Heart left ventricle (tissue), 16 donors: ENCODE data around the gene FOXP4. TPM values are rescaled to one million over a fixed set of nuclear protein-coding genes. Genes with fewer than 3 reads are reported as not detected.

Source experiments
- ATAC-seq, 4 donors: fragments of 200-7000 bp; cut with Tn5 transposase; one replicate each; pipeline ENCODE4 v1.9.1; 2020 to 2022; ENCODE audit warnings: moderate library complexity in 4 of 4, mild to moderate bottlenecking in 3 of 4, moderate number of reproducible peaks in 1 of 4
- DNase-seq, 5 donors: peaks; one replicate each; pipeline ENCODE4 v3.0.0-alpha.2; 2020
- H3K27ac ChIP-seq, 12 donors: fragments of 200-600 bp; sonication (generic) in 4 of 12; one replicate each; pipeline versions ENCODE4 v1.5.0 to v1.8.0; 2016 to 2022; ENCODE audit warnings: mild to moderate bottlenecking in 2 of 12
- H3K27me3 ChIP-seq, 9 donors: fragments of 200-600 bp; sonication (generic) in 2 of 9; one replicate each; pipeline versions ENCODE4 v1.5.1 to v1.8.0; 2016 to 2022; ENCODE audit warnings: mild to moderate bottlenecking in 3 of 9
- H3K36me3 ChIP-seq, 9 donors: fragments of 200-600 bp; sonication (generic) in 2 of 9; one replicate each; pipeline versions ENCODE4 v1.5.0 to v1.8.0; 2018 to 2022; ENCODE audit warnings: mild to moderate bottlenecking in 2 of 9
- H3K4me1 ChIP-seq, 12 donors: fragments of 200-600 bp; sonication (generic) in 4 of 12; one replicate each; pipeline versions ENCODE4 v1.5.0 to v1.8.0; 2016 to 2022; ENCODE audit warnings: mild to moderate bottlenecking in 3 of 12
- H3K4me3 ChIP-seq, 12 donors: fragments of 200-600 bp; sonication (generic) in 4 of 12; one replicate each; pipeline versions ENCODE4 v1.5.0 to v1.8.0; 2017 to 2022; ENCODE audit warnings: mild to moderate bottlenecking in 9 of 12, moderate library complexity in 4 of 12
- H3K9me3 ChIP-seq, 12 donors: fragments of 200-600 bp; sonication (generic) in 4 of 12; one replicate each; pipeline versions ENCODE4 v1.5.0 to v1.8.0; 2016 to 2022; ENCODE audit warnings: mild to moderate bottlenecking in 1 of 12
- POLR2A ChIP-seq, 2 donors: fragments of 450-650 bp; IDR thresholded peaks; one replicate each; pipeline ENCODE4 v1.6.1; 2017; ENCODE audit warnings: antibody characterized with exemption in 2 of 2, mild to moderate bottlenecking in 2 of 2, moderate library complexity in 2 of 2
- WGBS, 4 donors: extraction: QIAGEN DNeasy Blood & Tissue Kit in 2 of 4; methylation state at CpG; one replicate each; pipeline versions ENCODE4 v1.1.5 to v1.1.7; 2013 to 2018; 5-methylcytosine and 5-hydroxymethylcytosine counted together
- intact Hi-C, 10 donors: fragments of 100-400 bp; cut with DNase I; formaldehyde crosslinking; loops; one replicate each; pipeline versions ENCODE4 v1.11.1 to v1.14.2; 2022
- polyA plus RNA-seq, 2 donors: library from polyadenylated mRNA; stranded (reverse); fragments of 200-250 nt; gene quantifications; one replicate each; pipeline ENCODE4 v1.2.3, GENCODE V29; 2013
- total RNA-seq, 9 donors: library from RNA; depleted of rRNA in 2 of 9; stranded (reverse); fragments of >200 nt in 2 of 9; fragmentation: NEBNext Ultra II Directional in 3 of 9; extraction: Animal tissue kit (Norgen Biotek cat#: 25700) in 3 of 9; gene quantifications; one replicate each; pipeline versions ENCODE4 v1.1.0 to v1.2.4, GENCODE V29; 2016 to 2023
- TF ChIP-seq, protein P1 (sequence below), 12 donors: fragments of 200-600 bp; sonication (generic) in 4 of 12; IDR thresholded peaks; one replicate each; pipeline versions ENCODE4 v1.5.0 to v1.8.0; 2018 to 2022; ENCODE audit warnings: antibody characterized with exemption in 12 of 12, mild to moderate bottlenecking in 5 of 12
- donor health status: ischemic (EF 13 %, LVEDD 7.1; RV severe dilation, severe dysfunction).
- donor health status: healthy with polysubstance abuse.
- donor health status: DM: no; HTN: yes; CAD: no.
- donor health status: DM: no; HTN: no; CAD: no.
- donor health status: ischemic (EF 25% LVEDD 6.9; RV normal size, moderate dysfunction).
- donor health status: ischemic (EF 25% LVEDD 5.7; RV mildly dilated, moderate dysfunction).
- donor health status: healthy.
- donor health status: DM: yes; HTN: yes; CAD: no.
- donor health status: ischemic (EF 35%, LVEDD 5.7; RV mildly dilated, moderate dysfunction).
- donor health status: nonischemic (EF 11% LVEDD 7.7; RV severe dilation, severe dysfunction).
- donor health status: DM: yes; HTN: yes; CAD: no.
- donor health status: PGD.
- donor health status: ischemic (EF 29% LVEDD 5.4; RV normal size, mild dysfunction).
- donor health status: nonischemic (EF 23%, LVEDD 6.1; RV moderate dilation, normal function).

The FOXP4 gene
- total and polyA plus RNA-seq, 11 donors, result 10.9 to 22.5 (median 16.0) TPM

DNA sequence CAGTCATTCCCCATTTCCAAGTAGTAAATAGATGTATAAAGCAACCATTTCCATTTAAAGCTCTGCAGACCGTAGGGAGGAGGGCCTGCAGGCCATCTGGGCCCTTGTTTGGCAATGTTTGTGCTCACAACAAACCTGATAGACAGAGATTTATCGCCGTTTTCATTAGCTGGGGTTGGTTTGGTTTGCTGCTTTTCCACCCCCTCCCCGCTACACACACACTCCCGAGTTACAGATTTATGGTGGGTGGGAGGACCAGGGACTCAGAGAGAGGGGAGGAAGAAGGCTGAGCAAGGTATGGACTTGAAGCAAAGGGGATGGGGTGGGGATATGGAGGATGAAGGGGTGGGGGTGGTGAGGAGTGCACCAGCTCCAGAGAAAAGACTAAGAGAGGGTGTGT is 36.6 kb upstream of the FOXP4 start:
- ATAC-seq (no peak), DNase-seq (no peak)
- TF ChIP-seq POLR2A (IDR thresholded peaks at IDR 0.05), result no peak
- TF ChIP-seq, protein P1, sequence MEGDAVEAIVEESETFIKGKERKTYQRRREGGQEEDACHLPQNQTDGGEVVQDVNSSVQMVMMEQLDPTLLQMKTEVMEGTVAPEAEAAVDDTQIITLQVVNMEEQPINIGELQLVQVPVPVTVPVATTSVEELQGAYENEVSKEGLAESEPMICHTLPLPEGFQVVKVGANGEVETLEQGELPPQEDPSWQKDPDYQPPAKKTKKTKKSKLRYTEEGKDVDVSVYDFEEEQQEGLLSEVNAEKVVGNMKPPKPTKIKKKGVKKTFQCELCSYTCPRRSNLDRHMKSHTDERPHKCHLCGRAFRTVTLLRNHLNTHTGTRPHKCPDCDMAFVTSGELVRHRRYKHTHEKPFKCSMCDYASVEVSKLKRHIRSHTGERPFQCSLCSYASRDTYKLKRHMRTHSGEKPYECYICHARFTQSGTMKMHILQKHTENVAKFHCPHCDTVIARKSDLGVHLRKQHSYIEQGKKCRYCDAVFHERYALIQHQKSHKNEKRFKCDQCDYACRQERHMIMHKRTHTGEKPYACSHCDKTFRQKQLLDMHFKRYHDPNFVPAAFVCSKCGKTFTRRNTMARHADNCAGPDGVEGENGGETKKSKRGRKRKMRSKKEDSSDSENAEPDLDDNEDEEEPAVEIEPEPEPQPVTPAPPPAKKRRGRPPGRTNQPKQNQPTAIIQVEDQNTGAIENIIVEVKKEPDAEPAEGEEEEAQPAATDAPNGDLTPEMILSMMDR (IDR thresholded peaks at IDR 0.05), result no peak
- Histone ChIP-seq H3K27me3 (peaks cover 0 to 41% (median 6%) of the 10 kb centered on the region in 9 donors), H3K4me3 (no peak overlapping the region), H3K36me3 (no peaks in the 10 kb centered on the region), H3K27ac (no peak overlapping the region), H3K4me1 (peaks cover 0 to 15% (median 9%) of the 10 kb centered on the region in 12 donors), H3K9me3 (no peaks in the 10 kb centered on the region)
- intact Hi-C loops, result loop anchor here in 1 of 10 donors (5.0 kb wide), 1 partner anchor 33 kb away; no protein-coding TSS in a partner anchor
- WGBS, 4 donors, result 66 to 76% (median 71%) methylated on average over 5 of the region's 5 CpGs

DNA sequence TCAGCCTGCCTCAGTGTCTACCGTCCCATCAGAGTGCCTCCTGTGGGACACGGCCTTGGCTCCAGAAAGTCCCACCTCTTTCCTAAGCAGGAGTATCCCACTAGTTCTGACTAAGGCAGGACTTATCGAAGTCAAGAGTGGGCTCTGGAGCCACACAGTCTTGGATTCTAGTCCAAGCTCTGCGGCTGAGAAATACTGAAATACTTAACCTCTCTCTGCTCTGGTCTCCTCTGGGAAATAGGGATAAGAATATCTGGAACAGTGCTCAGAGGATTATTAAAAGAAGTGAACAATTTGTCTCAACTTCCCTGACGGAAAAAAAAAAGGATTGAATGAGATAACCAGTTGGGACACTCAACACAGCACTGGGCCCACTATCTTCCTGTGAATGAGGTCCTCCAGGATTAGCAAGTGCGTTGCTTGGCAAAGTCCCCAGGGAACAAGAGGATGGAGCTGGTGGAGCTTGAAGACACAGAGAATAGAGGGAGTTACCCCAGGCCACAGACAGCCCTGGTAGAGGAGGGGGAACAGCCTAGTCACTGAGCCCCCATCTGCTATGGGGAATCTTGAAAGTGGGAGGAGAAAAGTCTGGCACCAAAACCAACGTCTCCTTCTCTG is 34.6 kb upstream of the FOXP4 start:
- WGBS, 4 donors, result 73 to 84% (median 78%) methylated on average over 7 of the region's 7 CpGs
- intact Hi-C loops, result no loop called here
- ATAC-seq (peak in 2 of 4 donors; percentile 26 to 39), DNase-seq (no peak)
- Histone ChIP-seq H3K27me3 (peaks cover 0 to 26% (median 6%) of the 10 kb centered on the region in 9 donors), H3K9me3 (no peaks in the 10 kb centered on the region), H3K4me1 (no peaks in the 10 kb centered on the region), H3K27ac (no peak overlapping the region), H3K4me3 (no peak overlapping the region), H3K36me3 (no peaks in the 10 kb centered on the region)
- TF ChIP-seq, protein P1 (IDR thresholded peaks at IDR 0.05), result no peak
- no peak for TF ChIP-seq POLR2A (IDR thresholded peaks at IDR 0.05)

DNA sequence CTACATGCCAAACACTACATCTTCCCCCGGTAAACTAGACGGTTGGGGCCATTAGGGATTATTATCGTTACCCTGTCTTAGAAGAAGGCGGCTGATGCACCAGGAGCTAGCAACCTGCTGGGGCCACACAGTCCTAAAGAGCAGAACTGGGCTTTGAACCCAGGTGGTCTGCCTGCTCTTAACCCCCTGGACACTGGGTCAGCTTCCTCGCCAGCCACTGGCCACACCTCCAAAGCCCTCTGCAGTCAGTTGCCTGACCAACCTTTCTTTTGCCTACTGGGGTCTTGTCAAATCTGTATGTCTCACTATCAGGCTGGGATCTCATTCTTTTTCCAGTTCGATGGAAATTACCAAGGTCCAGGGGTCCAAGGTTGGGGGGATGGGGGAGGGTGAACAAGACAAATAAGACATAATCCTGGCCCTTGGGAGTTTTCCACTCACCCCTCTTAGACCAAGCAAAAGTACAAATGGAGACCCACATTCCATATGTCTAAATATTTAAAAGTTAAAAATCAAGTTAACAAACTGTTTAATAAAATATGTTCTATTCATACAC is 34.0 kb upstream of the FOXP4 start:
- H3K27ac ChIP-seq, result no peak overlapping the region
- no peaks in the 10 kb centered on the region for H3K4me1 ChIP-seq
- no peak for DNase-seq
- ATAC-seq, result no peak
- WGBS, 4 donors, result 85 to 90% (median 88%) methylated on average over 6 of the region's 6 CpGs
- H3K4me3 ChIP-seq, result no peak overlapping the region
- TF ChIP-seq, protein P1 (IDR thresholded peaks at IDR 0.05), result no peak
- TF ChIP-seq POLR2A (IDR thresholded peaks at IDR 0.05), result no peak
- no peaks in the 10 kb centered on the region for H3K36me3 ChIP-seq
- H3K27me3 ChIP-seq, result peaks cover 0 to 23% (median 6%) of the 10 kb centered on the region in 9 donors
- no peaks in the 10 kb centered on the region for H3K9me3 ChIP-seq
- intact Hi-C loops, result no loop called here

DNA sequence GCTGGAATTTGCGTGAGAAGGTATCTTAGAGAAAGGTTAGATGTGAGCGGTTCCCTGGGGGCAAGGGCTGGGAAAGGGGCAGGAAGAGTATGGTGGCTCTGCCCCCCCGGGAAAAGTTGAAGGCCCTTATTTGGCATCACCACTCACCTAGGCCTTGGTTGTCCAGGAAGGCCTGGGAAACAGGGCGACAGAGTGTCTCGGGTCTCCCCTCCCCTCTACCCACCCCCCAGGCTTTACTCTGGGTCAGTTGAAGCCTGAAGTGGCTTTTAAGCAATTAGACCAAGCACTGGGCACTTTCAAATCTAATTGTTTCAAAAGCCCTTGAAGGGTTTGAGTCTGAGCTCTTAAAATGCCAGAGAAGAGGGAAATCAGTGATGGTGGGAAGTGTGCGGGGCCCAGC is 30.2 kb upstream of the FOXP4 start:
- 90 to 97% (median 94%) methylated on average over 6 of the region's 6 CpGs for WGBS, 4 donors
- no peaks in the 10 kb centered on the region for H3K36me3 ChIP-seq
- H3K27me3 ChIP-seq, result no peaks in the 10 kb centered on the region
- H3K4me3 ChIP-seq, result no peak overlapping the region
- DNase-seq (no peak), ATAC-seq (no peak)
- intact Hi-C loops, result no loop called here
- TF ChIP-seq POLR2A (IDR thresholded peaks at IDR 0.05), result no peak
- TF ChIP-seq, protein P1 (IDR thresholded peaks at IDR 0.05), result no peak
- no peaks in the 10 kb centered on the region for H3K4me1 ChIP-seq
- H3K27ac ChIP-seq, result no peak overlapping the region
- H3K9me3 ChIP-seq, result no peaks in the 10 kb centered on the region
